HepG2 (cell line): ENCODE data around the gene NUFIP2. TPM values are rescaled to one million over a fixed set of nuclear protein-coding genes. Genes with fewer than 3 reads are reported as not detected.

Experiments used
- ATAC-seq: fragments of 200-7000 bp; cut with Tn5 transposase; 3 replicates; pipeline ENCODE4 v1.9.1; 2020; ENCODE audit warnings: mild to moderate bottlenecking, moderate library complexity
- BruUV-seq: library from RNA; stranded (reverse); fragments of 400-500 nt; replicated peaks from 2 replicates; lab custom pipeline; 2021; lab: Mats Ljungman, UMichigan
- CTCF ChIA-PET: fragments of 300-600 bp; formaldehyde crosslinking; extraction: SDS; loops from one replicate; lab custom pipeline; 2021; ENCODE audit warnings: low total read pairs, inconsistent platforms, low intra/inter-chr PET ratio; lab: Yijun Ruan, JAX
- POLR2A ChIA-PET: fragments of 350-600 bp; sonication (Branson Sonifier 250); formaldehyde crosslinking; loops from one replicate; lab custom pipeline; 2020; ENCODE audit warnings: antibody characterized with exemption, inconsistent platforms; lab: Yijun Ruan, JAX
- DNase-seq: peaks from one replicate; pipeline ENCODE4 v3.0.0-alpha.2; 2015; ENCODE audit warnings: low spot score
- FAIRE-seq: peaks from 3 replicates; lab custom pipeline; 2011; peaks lifted over from hg19 to GRCh38; lab: Jason Lieb, UNC
- H2AFZ ChIP-seq: one replicate; pipeline ENCODE4 v1.6.1; 2011; ENCODE audit warnings: low read length, inconsistent platforms
- H3K27ac ChIP-seq: fragments of 300-600 bp; 3 replicates; pipeline ENCODE4 v1.8.0; 2011; ENCODE audit warnings: mixed run types, mild to moderate bottlenecking, mixed read lengths, low read length, inconsistent platforms; ENCODE audit not compliant: insufficient read depth; ENCODE audit errors: extremely low read length
- H3K27me3 ChIP-seq, 2 experiments: fragments of 200-600 bp in 1 of 2; 2 replicates in 1 of 2; 3 replicates in 1 of 2; pipeline versions ENCODE4 v1.6.0 to v1.8.0; 2011; ENCODE audit warnings: low read length in 2 of 2, mild to moderate bottlenecking in 2 of 2, moderate library complexity in 2 of 2, inconsistent platforms in 1 of 2; ENCODE audit not compliant: insufficient read depth in 2 of 2, control insufficient read depth in 1 of 2
- H3K36me3 ChIP-seq, 2 experiments: fragments of 200-600 bp in 1 of 2; replicated peaks in 1 of 2; 2 replicates in 1 of 2; 3 replicates in 1 of 2; pipeline versions ENCODE4 v1.5.1 to v1.8.0; 2011; ENCODE audit warnings: low read length in 2 of 2, inconsistent platforms in 1 of 2; ENCODE audit not compliant: insufficient read depth in 2 of 2, control insufficient read depth in 1 of 2
- H3K4me1 ChIP-seq: 2 replicates; pipeline ENCODE4 v1.5.1; 2012; ENCODE audit warnings: low read length, inconsistent platforms; ENCODE audit not compliant: insufficient read depth
- H3K4me2 ChIP-seq: 2 replicates; pipeline ENCODE4 v1.6.0; 2011; ENCODE audit warnings: low read depth, low read length, inconsistent platforms
- H3K4me3 ChIP-seq, 3 experiments: fragments of 200-600 bp in 1 of 3; sonication (generic), shearing (Covaris generic) in 1 of 3; replicated peaks in 1 of 3; 2 replicates each; pipeline ENCODE4 v1.5.1; 2011 to 2016; ENCODE audit warnings: low read length in 3 of 3, inconsistent platforms in 2 of 3, low read depth in 2 of 3, mild to moderate bottlenecking in 2 of 3, control low read depth in 1 of 3, mixed read lengths in 1 of 3; ENCODE audit not compliant: insufficient read depth in 1 of 3
- H3K79me2 ChIP-seq: one replicate; pipeline ENCODE4 v1.6.1; 2011; ENCODE audit warnings: low read length, inconsistent platforms; ENCODE audit not compliant: insufficient read depth
- H3K9ac ChIP-seq: 2 replicates; pipeline ENCODE4 v1.6.0; 2011; ENCODE audit warnings: mild to moderate bottlenecking, low read depth, low read length, inconsistent platforms; ENCODE audit not compliant: insufficient read depth
- H3K9me3 ChIP-seq: 2 replicates; pipeline ENCODE4 v1.5.1; 2012; ENCODE audit warnings: mild to moderate bottlenecking, low read length
- H4K20me1 ChIP-seq: 2 replicates; pipeline ENCODE4 v1.6.0; 2011; ENCODE audit warnings: inconsistent platforms, mild to moderate bottlenecking, low read length, moderate library complexity; ENCODE audit not compliant: insufficient read depth
- KDM5B ChIP-seq: sonication (generic); formaldehyde crosslinking; IDR thresholded peaks from 2 replicates; pipeline ENCODE4 v1.4.0; 2020; ENCODE audit warnings: missing genetic modification reagents, mild to moderate bottlenecking, borderline replicate concordance
- SMAD9 ChIP-seq: sonication (generic); formaldehyde crosslinking; IDR thresholded peaks from 2 replicates; pipeline ENCODE4 v1.5.1; 2020; ENCODE audit warnings: mild to moderate bottlenecking, missing genetic modification reagents
- ZKSCAN1 ChIP-seq: fragments of 150-350 bp; IDR thresholded peaks from 2 replicates; pipeline ENCODE4 v1.6.1; 2014; ENCODE audit warnings: low read length
- ZNF598 ChIP-seq: sonication (generic); formaldehyde crosslinking; IDR thresholded peaks from 2 replicates; pipeline ENCODE4 v1.5.1; 2020; ENCODE audit warnings: mild to moderate bottlenecking, missing genetic modification reagents, borderline replicate concordance
- ZNF768 ChIP-seq: sonication (generic); formaldehyde crosslinking; IDR thresholded peaks from 2 replicates; pipeline ENCODE4 v1.4.0; 2020; ENCODE audit warnings: missing genetic modification reagents
- WGBS: methylation state at CpG from one replicate; pipeline ENCODE4 v1.1.6; 2017; ENCODE audit warnings: low lambda C conversion rate; 5-methylcytosine and 5-hydroxymethylcytosine counted together
- in situ Hi-C: cut with HindIII; loops from 2 replicates; pipeline ENCODE4 v1.10.0; 2017; ENCODE audit warnings: low pct_unique_long_range_greater_than_20kb; ENCODE audit not compliant: extremely low pct_ligation_motif_present
- intact Hi-C: fragments of 100-400 bp; cut with micrococcal nuclease; formaldehyde crosslinking; loops from one replicate; pipeline ENCODE4 v1.10.0; 2022; ENCODE audit not compliant: unreplicated experiment
- polyA plus RNA-seq, 8 experiments: library from polyadenylated mRNA; depleted of rRNA in 3 of 8; stranded (reverse) in 7 of 8; unstranded in 1 of 8; fragments of >200 nt; fragmentation: Illumina TruSeq in 4 of 8; extraction: Trizol in 4 of 8; gene quantifications; 2 replicates each; pipeline versions ENCODE4 v1.2.1 to v1.2.3, GENCODE V29; 2011 to 2016; ENCODE audit warnings: low read depth in 4 of 8, missing spikeins in 1 of 8, mixed read lengths in 1 of 8; ENCODE audit not compliant: insufficient read depth in 1 of 8
- total RNA-seq, 5 experiments: library from RNA; depleted of rRNA; stranded (reverse); fragments of >200 nt; fragmentation: Illumina TruSeq; extraction: Trizol; gene quantifications; 2 replicates each; pipeline ENCODE4 v1.2.3, GENCODE V29; 2016; ENCODE audit warnings: low read depth in 1 of 5
- TF ChIP-seq, protein P1 (sequence below): sonication (generic); formaldehyde crosslinking; conservative IDR thresholded peaks from 2 replicates; pipeline ENCODE4 v1.8.0; 2022; ENCODE audit warnings: missing genetic modification reagents

Gene NUFIP2
- total and polyA plus RNA-seq, 2 of the 13 experiments (the other 11 are each of a cell fraction or from before 2014, with no cell fraction given), result 10.3 to 30.8 TPM

DNA sequence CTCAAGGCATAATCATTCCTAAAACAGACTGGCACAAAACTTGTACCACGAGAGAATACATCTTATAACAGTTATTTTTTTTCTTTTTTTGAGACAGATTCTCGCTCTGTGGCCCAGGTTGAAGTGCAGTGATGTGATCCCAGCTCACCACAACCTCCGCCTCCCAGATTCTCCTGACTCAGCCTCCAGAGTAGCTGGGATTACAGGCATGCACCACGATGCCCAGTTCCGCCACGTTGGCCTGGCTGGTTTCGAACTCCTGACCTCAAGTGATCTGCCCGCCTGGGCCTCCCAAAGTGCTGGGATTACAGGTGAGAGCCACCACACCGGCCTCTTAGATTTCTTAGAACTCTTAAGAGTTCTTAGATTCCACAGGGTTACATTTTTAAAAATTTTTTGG lies 4.1 kb downstream of the NUFIP2 start (continued):
- TF ChIP-seq ZNF768 (CRISPR knock-in tag), result no peak
- TF ChIP-seq ZNF598 (CRISPR knock-in tag), result no peak

DNA sequence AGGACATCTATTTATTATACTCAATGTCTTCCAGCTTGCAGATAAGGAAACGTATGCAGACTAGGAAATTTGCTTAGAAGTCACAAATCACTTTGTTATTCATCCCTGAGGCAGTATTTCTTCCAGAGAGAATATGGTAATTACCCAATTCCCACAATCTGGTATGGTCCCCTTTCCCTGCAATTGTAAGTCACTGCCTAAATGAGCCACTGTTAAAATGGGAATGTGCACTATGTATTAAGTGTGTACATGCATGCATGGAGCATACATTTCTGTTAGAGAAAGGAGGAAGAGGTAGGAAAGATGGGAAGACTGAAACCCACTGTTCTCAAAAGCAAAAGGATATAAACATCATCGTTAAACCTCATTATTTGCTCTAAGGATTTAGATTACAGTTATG lies 10.0 kb downstream of the NUFIP2 start:
- FAIRE-seq, result no peak
- Histone ChIP-seq H3K79me2 (peaks cover 87% of the 10 kb centered on the region), H3K9me3 (no peaks in the 10 kb centered on the region), H2AFZ (no peak overlapping the region), H3K4me3 (no peak overlapping the region), H3K4me2 (0 out of 2 replicates have a peak overlapping the region, but pooled peaks have one; percentile 2), H3K27ac (no peak overlapping the region), H3K27me3 (no peaks in the 10 kb centered on the region), H3K4me1 (peaks cover 54% of the 10 kb centered on the region), H3K36me3 (peaks cover 13 to 46% of the 10 kb centered on the region in 2 experiments), H4K20me1 (peaks cover 86% of the 10 kb centered on the region), H3K9ac (no peak overlapping the region)
- no peak for DNase-seq
- BruUV-seq, result no TSS peak
- POLR2A ChIA-PET, result interaction anchor here (3.3 kb wide), 1 partner anchor 10 kb away, joined by 17 read pairs; the partner anchor contains the start of gene NUFIP2
- no peak for ATAC-seq
- 93% methylated on average over 2 of the region's 2 CpGs for WGBS
- TF ChIP-seq ZKSCAN1 (no peak), SMAD9 (CRISPR knock-in tag) (no peak), KDM5B (CRISPR knock-in tag) (no peak)
- TF ChIP-seq, protein P1, sequence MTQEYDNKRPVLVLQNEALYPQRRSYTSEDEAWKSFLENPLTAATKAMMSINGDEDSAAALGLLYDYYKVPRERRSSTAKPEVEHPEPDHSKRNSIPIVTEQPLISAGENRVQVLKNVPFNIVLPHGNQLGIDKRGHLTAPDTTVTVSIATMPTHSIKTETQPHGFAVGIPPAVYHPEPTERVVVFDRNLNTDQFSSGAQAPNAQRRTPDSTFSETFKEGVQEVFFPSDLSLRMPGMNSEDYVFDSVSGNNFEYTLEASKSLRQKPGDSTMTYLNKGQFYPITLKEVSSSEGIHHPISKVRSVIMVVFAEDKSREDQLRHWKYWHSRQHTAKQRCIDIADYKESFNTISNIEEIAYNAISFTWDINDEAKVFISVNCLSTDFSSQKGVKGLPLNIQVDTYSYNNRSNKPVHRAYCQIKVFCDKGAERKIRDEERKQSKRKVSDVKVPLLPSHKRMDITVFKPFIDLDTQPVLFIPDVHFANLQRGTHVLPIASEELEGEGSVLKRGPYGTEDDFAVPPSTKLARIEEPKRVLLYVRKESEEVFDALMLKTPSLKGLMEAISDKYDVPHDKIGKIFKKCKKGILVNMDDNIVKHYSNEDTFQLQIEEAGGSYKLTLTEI (CRISPR knock-in tag), result no peak
- intact Hi-C loops (no loop called here), in situ Hi-C loops (no loop called here)
- CTCF ChIA-PET, result no interaction called here
